CD4-positive, alpha-beta T cell treated with Interferon alpha-2 for 1 hour (primary cell): ENCODE data around the gene CPNE2.
"Not testable (repeated sequence)": the region's sequence is repeated elsewhere in the genome, so short reads cannot be mapped to it uniquely, and the experiment has no call there.

Source experiments
- DNase-seq, 2 donors: peaks; one replicate each; pipeline ENCODE4 v3.0.0-alpha.2; 2020 to 2022

The CPNE2 gene

DNA sequence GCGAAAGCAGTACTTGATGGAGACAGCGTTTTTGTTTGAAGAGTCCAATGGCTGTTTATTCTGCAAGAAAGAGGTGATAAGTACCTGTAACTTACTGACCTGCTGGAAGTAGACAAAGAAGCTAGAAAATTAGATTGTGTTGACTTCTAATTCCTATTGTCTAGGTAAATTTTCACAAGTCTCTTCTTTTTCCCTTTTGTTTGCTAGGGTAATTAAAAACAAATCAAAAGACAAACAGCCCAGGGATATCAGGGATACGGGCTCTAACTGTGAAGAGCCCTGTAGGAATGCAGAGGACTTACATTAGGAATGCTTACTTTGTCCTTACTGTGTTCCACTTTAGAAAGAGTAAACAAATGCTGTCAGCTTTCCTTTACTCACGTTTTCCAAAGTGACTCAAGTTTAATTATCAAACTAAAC lies 86.4 kb downstream of the CPNE2 start:
- no peak for DNase-seq

DNA sequence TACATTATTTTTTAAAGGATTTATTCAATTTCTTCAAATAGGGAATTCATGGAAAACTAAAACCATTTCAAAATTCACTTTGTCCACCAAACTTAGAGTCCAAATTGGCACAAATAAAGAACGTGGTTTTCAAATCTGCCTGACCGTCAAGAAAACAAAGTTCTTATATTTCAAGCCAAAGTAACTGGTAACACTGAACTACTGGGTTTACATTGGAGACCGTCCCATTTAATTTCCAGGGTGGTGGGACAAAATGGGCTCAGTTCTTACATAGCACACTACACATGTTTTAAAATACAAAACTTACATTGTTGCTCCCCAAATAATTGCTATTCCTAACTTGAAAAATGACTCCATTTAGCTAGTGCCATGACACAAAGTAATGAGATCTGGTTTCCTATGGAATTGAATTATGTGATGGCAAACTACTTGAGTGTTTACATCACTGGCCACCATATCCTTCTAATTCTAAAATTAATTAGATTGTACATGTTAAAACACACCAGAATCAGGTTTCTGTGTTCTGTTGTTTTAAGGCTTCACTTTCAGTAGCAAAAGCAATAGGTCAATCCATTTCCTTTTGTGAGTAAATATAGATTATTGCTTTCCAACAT lies 86.9 kb downstream of the CPNE2 start:
- DNase-seq: no peak

DNA sequence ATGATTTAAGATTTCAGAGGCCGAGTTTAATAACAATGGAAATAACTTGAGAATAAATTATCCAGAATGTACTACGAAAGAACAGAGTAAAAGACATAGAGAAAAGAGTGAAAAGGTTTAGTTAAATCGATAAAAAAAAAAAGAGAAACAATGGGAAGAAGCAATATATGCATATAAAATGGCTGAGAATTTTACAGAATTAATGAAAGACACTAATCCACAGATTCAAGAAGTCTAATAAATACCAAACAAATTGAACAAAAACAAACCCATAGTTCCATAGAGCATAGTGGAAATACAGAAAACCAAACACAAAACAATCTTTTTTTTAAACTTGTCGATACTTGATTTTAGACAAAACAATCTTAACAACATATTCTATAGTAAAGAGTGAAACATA lies 91.7 kb downstream of the CPNE2 start:
- no peak for DNase-seq

DNA sequence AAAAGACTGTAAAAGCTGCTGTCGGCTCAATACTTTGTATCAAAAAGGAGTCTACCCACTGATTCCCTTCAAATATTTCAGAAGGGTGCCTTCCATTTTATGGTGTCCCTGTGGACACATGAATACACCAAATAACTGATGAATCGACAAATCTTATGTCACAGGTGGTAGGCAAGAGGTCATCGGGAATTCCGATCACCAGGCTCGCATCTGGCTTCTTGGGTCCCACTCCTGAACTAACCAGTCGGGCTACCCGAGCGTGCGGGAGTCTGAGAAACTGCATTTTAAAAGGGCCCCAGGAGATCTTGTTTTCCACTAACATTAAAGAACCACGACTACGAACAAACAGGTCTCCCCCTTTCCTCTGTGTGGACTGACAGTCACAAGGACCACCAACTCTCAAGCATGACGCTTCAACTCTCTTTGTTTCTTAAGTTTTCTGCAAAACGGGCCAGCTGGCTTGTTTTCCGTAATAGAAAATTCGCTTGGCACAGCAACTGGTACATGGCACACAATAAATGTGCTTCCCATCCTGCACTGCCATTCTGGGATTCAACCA lies 92.6 kb downstream of the CPNE2 start:
- DNase-seq: peak in 1 of 2 donors; percentile 2

DNA sequence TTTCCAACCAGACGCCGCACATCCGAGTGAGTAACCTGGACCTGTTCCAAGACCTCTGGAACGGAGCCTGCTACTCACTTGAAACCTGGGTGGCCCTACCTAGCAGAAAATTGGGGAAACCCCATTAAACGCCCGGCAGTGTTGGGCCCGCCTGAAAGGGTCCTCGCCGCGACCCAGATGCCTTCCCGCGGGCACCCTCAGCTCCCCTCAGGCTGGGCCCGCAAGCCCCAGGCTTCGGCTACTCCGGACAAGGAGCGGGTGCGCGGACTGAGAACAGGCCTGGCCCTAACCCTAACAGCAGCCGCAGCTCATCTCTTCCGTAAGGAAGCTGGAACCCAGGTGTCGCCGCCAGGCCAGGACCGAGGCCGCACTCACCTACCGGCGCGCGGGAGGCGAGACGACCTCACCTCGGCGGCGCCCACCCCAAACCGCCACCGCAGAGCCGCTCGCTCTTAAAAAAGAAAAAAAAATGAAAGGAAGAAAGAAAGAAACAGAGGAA lies 93.1 kb downstream of the CPNE2 start:
- no peak for DNase-seq

DNA sequence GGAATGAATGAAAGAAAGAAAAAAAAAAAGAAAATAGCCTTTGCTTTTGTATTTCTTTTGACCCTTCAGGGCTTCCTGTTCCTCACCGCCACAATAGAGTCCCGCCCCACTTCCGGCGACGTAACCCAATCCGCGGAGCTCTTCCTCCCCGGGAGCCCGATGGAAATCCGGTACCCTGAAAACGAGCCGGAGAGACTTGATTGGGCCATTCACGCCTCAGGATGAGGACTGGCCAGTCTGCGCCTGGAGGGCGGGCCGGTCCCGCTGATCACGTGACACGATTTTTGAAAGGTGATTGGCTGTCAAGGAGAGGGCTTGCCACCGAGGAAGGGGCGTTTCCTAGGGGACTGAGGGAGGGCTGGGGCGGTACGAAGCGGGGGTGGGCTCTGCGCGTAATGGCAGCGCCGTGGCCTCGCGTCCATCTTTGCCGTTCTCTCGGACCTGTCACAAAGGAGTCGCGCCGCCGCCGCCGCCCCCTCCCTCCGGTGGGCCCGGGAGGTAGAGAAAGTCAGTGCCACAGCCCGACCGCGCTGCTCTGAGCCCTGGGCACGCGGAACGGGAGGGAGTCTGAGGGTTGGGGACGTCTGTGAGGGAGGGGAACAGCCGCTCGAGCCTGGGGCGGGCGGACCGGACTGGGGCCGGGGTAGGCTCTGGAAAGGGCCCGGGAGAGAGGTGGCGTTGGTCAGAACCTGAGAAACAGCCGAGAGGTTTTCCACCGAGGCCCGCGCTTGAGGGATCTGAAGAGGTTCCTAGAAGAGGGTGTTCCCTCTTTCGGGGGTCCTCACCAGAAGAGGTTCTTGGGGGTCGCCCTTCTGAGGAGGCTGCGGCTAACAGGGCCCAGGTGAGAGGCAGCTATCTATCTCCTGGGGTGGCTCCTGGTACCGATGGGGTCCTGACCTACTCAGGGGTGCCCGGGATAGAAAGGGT lies 93.8 kb downstream of the CPNE2 start, which contains the start of the genes PSME3IP1 and RSPRY1:
TSS of gene PSME3IP1 (minus strand) at position 95 of the 927 bp plus-strand sequence. CDS start 12,185 bp downstream, outside the sequence.
TSS of gene RSPRY1 (plus strand) at position 385 of the 927 bp plus-strand sequence. CDS start 18,330 bp downstream, outside the sequence.
- DNase-seq: peak; percentile 99 to 100

DNA sequence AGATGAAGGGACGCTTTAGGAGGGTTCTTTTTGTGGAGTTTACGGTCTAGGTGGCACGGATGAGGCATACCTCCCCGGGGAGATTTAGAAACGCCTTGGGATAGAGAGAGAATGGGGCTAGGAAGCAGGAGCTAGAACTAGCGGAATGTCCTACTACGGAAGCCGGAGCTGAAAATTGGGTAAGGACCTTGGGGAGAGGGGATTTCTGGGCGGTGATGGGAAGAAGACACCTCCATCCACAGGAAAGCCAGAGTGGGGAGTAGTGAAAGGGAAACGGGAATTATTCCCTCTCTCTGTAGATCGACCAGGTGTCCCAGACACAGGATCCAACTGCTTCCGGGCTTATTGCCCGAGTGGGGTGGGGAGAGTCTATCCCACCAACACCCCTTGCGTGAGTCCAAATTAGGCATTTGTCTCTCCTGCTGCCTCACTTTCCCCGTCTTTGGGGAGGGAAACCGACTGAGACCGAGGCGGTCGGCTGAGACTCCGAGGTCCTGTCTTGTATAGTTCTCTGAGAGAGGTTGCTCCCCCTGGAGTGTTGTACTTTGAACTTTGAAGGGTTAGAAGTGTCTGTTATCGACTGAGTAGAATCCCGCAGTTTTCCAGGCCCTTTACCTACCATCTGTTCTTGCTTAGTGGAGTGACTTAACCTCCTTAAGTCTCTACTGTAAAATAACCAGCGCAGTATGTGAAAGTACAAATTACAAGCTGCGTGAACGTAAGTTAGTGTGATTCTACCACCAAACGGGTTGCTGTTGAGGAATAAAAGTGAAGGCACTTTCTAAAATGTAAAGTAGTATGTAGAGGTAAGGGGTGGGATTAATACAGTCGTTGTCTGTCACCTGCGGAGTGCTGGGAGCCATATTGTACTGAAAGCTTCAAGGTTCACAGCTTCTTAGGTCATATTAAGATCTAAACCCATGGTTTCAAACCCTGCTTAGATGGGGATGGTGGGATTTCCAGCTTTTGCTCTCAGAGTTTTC lies 94.8 kb downstream of the CPNE2 start:
- DNase-seq: peak in 1 of 2 donors; percentile 31

DNA sequence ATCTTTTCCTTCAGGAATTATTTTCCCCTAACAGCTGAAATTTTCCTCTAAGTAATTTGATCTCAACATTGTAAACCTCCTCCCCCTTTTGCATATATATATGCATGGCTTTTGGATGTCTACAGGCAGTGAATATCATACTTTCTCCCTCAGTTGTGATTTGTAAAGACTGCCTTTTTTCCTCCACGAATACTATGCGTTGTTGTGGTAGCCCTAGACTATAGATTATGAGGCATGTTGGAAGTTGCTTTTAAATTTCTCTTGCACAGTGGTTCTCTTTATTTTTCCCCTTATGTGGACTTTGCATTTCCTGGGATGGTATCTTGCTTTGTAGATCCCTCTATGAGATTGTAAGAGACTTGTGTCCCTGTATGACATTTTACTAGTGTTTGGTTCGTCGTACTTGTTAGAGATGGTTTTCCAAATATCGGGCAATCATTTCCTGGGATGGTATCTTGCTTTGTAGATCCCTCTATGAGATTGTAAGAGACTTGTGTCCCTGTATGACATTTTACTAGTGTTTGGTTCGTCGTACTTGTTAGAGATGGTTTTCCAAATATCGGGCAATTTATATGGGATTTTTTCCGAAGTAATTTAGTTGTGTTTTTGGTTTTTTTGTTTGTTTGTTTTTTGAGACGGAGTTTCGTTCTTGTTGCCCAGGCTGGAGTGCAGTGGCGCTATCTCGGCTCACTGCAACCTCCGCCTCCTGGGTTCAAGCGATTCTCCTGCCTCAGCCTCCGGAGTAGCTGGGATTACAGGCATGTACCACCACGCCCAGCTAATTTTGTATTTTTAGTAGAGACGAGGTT lies 95.7 kb downstream of the CPNE2 start:
- not testable (repeated sequence) for DNase-seq

DNA sequence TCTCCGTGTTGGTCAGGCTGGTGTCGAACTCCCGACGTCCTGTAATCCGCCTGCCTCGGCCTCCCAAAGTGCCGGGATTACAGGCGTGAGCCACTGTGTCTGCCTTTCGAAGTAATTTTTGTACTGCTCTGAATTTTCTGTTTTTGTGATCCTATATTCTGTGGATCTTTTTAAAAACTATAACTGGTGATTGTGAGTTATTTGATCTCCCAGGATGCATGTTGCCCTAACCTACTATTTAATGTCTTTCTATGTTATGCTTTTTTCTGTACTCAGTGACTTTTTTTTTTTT lies 96.3 kb downstream of the CPNE2 start:
- DNase-seq: no peak

DNA sequence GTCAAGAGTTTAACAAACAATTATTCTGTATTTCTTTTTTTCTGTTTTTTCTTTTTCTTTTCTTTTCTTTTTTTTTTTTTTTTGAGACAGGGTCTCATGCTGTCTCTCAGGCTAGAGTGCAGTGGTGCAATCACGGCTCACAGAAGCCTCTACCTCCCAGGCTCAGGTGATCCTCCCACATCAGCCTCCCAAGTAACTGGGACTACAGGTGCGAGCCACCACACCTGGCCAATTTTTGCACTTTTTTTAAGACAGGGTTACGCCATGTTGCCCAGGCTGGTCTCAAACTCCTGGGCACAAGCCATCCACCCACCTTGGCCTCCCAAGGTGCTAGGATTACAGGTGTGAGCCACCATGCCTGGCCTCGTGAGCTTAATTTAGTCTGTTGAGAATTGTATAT lies 97.1 kb downstream of the CPNE2 start:
- DNase-seq: not testable (repeated sequence)

DNA sequence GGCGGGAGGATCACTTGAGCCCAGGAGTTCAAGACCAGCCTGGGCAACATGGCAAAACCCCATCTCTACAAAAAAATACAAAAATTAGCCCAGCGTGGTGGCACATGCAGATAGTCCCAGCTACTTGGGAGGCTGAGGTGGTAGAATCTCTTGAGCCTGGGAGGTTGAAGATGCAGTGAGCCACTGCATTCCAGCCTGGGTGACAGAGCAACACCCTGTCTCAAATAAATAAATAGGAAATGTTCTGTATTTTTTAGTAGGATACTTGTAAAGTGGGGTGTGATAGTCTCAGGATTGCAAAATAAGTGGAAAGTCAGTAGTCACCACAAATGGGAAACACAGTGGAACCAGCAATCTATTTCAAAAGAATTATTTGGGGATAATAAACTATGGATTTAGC lies 97.8 kb downstream of the CPNE2 start:
- no peak for DNase-seq

DNA sequence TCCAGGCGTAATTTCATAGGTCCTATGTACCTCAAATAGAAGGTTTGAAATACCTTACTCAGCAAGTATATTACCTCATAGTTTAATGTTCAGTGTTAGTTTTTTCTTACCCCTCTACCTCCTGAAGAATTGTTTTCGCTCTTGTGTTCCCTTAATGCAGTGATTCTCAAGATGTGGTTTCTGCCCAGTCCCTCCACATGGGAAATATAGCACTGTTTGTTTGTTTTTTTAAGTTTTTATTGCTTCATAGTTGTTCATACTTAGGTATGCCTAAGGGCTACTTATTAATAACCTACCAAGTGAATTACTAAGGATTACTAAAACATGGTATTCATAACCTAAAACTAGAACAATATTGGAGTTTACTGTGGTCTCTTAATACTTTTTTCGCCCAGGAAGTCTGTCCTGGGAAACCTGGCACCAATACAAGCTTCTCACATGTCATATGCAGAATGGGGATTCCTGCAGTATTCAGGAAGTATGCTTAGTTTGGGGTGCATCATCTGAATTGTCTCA lies 98.7 kb downstream of the CPNE2 start:
- DNase-seq: no peak

DNA sequence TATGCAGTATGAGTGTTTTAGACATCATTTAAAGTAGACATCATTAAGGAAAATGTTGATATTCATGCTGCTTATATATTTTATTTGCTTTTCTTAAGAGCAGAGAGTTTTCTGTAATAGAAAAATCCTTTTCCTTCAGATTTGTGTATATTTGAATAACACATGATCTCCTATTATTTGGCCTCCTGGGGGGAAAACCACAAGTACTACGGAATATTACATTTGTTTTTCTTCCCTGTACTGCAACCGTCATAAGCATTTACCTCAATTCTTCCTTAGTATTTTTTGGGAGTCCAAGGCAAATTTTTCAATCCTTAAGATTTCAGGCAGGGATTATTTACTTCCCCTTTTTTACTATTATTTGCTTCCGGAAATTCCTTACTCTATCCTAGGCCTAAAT lies 99.8 kb downstream of the CPNE2 start:
- no peak for DNase-seq

DNA sequence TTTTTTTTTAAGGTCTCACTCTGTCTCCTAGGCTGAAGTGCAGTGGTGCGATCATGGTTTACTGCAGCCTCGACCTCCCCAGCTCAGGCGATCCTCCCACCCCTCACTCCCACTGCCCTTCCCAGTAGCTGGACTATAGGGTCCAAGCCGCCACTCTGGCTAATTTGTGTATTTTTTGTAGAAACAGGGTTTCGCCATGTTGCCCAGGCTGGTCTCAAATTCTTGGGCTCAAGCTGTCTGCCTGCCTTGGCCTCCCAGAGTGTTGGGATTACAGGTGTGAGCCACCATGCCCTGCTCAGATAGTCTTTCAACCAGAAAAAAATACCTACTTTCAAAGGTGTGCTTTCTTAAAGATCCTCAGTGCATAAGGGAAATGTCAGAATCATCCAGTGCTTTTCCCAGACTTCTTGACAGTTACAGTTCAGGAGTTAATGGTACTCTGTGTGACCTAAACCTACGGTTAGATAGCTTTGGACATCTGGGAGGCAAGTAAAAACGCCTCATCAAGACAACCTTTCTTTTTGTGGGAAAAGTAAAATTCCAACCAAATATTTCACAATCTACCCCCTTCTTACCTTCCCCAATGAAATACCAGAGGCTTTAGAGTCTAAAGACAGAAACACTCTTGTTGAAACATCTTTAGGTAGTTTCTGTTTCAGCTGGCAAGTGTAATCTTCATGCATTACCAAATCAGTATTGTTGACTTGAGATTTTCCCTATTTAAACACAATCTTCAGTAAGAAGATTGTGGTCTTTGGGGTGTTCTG lies 100.5 kb downstream of the CPNE2 start:
- DNase-seq: no peak

DNA sequence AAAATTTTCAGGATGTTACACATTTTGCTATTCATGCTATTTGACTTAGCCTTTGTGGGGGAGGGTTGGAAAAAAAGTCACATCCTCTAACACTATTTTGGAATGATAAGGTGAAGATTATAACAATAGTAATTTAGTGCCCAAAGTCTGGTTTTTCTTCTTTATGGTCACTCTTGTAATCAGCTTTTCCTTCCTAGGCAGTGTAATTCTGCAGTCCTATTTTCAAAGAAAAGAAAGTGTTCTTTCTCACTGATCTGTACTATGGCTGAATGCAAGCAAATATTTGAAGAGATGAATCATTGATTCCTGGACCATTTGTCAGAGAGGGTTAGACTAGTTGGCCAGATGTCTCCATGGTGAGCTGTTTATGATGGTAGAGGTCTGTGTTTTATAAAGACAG lies 102.1 kb downstream of the CPNE2 start:
- DNase-seq: no peak

DNA sequence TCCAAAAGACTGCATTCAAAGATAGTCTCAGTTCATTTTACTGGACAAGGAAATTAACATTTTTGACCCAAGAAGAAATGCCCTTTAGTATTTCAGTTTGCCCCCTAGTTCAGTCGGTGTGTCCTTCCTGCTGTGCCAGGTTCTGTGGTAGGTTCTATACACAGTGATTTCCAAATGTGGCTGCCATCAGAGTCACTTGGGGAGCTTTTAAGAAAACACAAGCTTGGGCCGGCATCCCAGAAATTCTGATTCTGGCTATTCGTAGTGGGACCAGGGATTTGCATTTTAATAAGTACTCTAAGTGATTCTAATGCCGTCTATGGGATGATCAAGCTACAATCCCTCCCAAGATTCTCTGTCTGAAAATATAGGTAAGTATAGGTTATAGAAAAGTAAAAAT lies 103.9 kb downstream of the CPNE2 start:
- no peak for DNase-seq

DNA sequence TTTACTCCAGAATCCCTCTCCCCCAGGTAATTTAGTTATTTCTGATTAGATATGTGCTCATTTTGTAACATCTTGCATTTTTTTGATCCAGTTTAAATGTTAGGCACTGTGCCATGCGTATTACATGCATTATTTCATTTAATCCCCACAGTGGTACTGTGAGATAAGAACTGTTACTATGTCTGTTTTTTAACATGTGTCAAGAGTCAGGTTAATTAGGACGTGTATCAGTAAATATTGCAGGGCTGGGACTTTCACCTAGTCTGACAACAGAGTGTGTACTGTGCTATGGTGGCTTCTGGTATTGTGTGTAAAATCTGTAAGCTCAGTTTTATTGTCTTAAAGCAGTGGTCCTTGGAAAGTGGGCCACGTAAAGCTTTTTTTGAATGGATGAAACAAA lies 104.4 kb downstream of the CPNE2 start:
- no peak for DNase-seq
